H1 (cell line): ENCODE data around the gene RNF133. TPM values are rescaled to one million over a fixed set of nuclear protein-coding genes. Genes with fewer than 3 reads are reported as not detected.

Experiments
- CTCF ChIA-PET: fragments of 300-600 bp; sonication (Branson Sonifier 250); formaldehyde crosslinking; loops from one replicate; lab custom pipeline; 2021; ENCODE audit not compliant: partially characterized antibody; lab: Charles Lee
- POLR2A ChIA-PET: fragments of 300-600 bp; sonication (Branson Sonifier 250); formaldehyde crosslinking; loops from one replicate; lab custom pipeline; 2021; ENCODE audit warnings: inconsistent platforms; ENCODE audit not compliant: partially characterized antibody; lab: Charles Lee
- DNase-seq, 2 experiments: peaks; one replicate each; pipeline versions ENCODE4 v3.0.0 to v3.0.0-alpha.2; 2010 to 2022; ENCODE audit warnings: low spot score in 2 of 2, low read depth in 1 of 2, mixed read lengths in 1 of 2
- FAIRE-seq: peaks from 2 replicates; lab custom pipeline; 2011; peaks lifted over from hg19 to GRCh38; lab: Jason Lieb, UNC
- H2AFZ ChIP-seq: 2 replicates; pipeline ENCODE4 v1.8.1; 2012; ENCODE audit warnings: low read length, inconsistent platforms
- H2AK5ac ChIP-seq: 2 replicates; pipeline ENCODE4 v1.6.1; 2013; ENCODE audit warnings: low read depth, low read length
- H2BK120ac ChIP-seq: replicated peaks from 2 replicates; pipeline ENCODE3; 2013; ENCODE audit warnings: low read depth, low read length, inconsistent platforms
- H2BK12ac ChIP-seq: 2 replicates; pipeline ENCODE4 v1.6.1; 2013; ENCODE audit warnings: low read depth, low read length
- H2BK15ac ChIP-seq: 2 replicates; pipeline ENCODE4 v1.6.1; 2013; ENCODE audit warnings: low read length
- H2BK20ac ChIP-seq: 2 replicates; pipeline ENCODE4 v1.6.1; 2013; ENCODE audit warnings: low read length
- H2BK5ac ChIP-seq: 2 replicates; pipeline ENCODE4 v1.6.1; 2013; ENCODE audit warnings: low read depth, low read length
- H3K14ac ChIP-seq: 2 replicates; pipeline ENCODE4 v1.6.1; 2013; ENCODE audit warnings: inconsistent platforms; ENCODE audit not compliant: insufficient read length
- H3K18ac ChIP-seq: 2 replicates; pipeline ENCODE4 v1.6.1; 2013; ENCODE audit warnings: low read length; ENCODE audit errors: extremely low read depth
- H3K23ac ChIP-seq: 2 replicates; pipeline ENCODE4 v1.6.1; 2013; ENCODE audit warnings: inconsistent platforms; ENCODE audit not compliant: insufficient read length
- H3K23me2 ChIP-seq: 2 replicates; pipeline ENCODE4 v1.6.1; 2013; ENCODE audit warnings: low read depth, low read length
- H3K27ac ChIP-seq: 2 replicates; pipeline ENCODE4 v1.6.1; 2011; ENCODE audit warnings: low read depth, low read length, inconsistent platforms
- H3K27me3 ChIP-seq, 4 experiments: replicated peaks in 1 of 4; 1 replicate in 1 of 4; 2 replicates in 3 of 4; pipeline versions ENCODE4 v1.6.1 to v1.8.1; 2011 to 2013; ENCODE audit warnings: low read length in 3 of 4, mild to moderate bottlenecking in 3 of 4, inconsistent platforms in 2 of 4, mixed read lengths in 2 of 4, moderate library complexity in 1 of 4; ENCODE audit not compliant: control insufficient read depth in 3 of 4, insufficient read depth in 3 of 4; ENCODE audit errors: extremely low read depth in 1 of 4
- H3K36me3 ChIP-seq, 4 experiments: 2 replicates each; pipeline versions ENCODE4 v1.6.1 to v1.8.1; 2011 to 2013; ENCODE audit warnings: mild to moderate bottlenecking in 4 of 4, low read length in 3 of 4, moderate library complexity in 2 of 4, control low read depth in 1 of 4, inconsistent platforms in 1 of 4; ENCODE audit not compliant: insufficient read depth in 4 of 4, control insufficient read depth in 2 of 4
- H3K4ac ChIP-seq: replicated peaks from 2 replicates; pipeline ENCODE3; 2013; ENCODE audit warnings: low read length, low read depth, mixed read lengths, inconsistent platforms; ENCODE audit not compliant: insufficient read length
- H3K4me1 ChIP-seq, 4 experiments: replicated peaks in 1 of 4; 1 replicate in 1 of 4; 2 replicates in 3 of 4; pipeline versions ENCODE4 v1.6.1 to v1.8.1; 2011 to 2013; ENCODE audit warnings: low read length in 3 of 4, inconsistent platforms in 2 of 4, mixed read lengths in 1 of 4; ENCODE audit not compliant: insufficient read depth in 4 of 4, control insufficient read depth in 3 of 4
- H3K4me2 ChIP-seq, 2 experiments: 2 replicates each; pipeline versions ENCODE4 v1.6.1 to v1.8.1; 2011 to 2013; ENCODE audit warnings: low read depth in 2 of 2, low read length in 2 of 2, control low read depth in 1 of 2, inconsistent platforms in 1 of 2, mild to moderate bottlenecking in 1 of 2; ENCODE audit not compliant: insufficient read depth in 1 of 2
- H3K4me3 ChIP-seq, 4 experiments: fragments of 200-600, 300-600 bp in 1 of 4; sonication (generic), shearing (Covaris generic), sonication (Bioruptor Twin) in 1 of 4; 2 replicates each; pipeline versions ENCODE4 v1.5.1 to v1.8.1; 2011 to 2016; ENCODE audit warnings: low read length in 4 of 4, low read depth in 3 of 4, control low read depth in 2 of 4, inconsistent platforms in 2 of 4, mild to moderate bottlenecking in 2 of 4, mixed read lengths in 1 of 4, moderate library complexity in 1 of 4; ENCODE audit not compliant: insufficient read depth in 2 of 4; ENCODE audit errors: extremely low read depth in 1 of 4
- H3K56ac ChIP-seq: replicated peaks from 2 replicates; pipeline ENCODE3; 2013; ENCODE audit warnings: low read depth, mild to moderate bottlenecking, mixed read lengths, low read length, inconsistent platforms; ENCODE audit not compliant: insufficient read length
- H3K79me1 ChIP-seq: 2 replicates; pipeline ENCODE4 v1.6.1; 2013; ENCODE audit warnings: low read depth, low read length, control low read depth
- H3K79me2 ChIP-seq, 2 experiments: 2 replicates each; pipeline versions ENCODE4 v1.6.1 to v1.8.1; 2012 to 2013; ENCODE audit warnings: low read length in 2 of 2, mild to moderate bottlenecking in 2 of 2, inconsistent platforms in 1 of 2; ENCODE audit not compliant: insufficient read depth in 2 of 2, control insufficient read depth in 1 of 2
- H3K9ac ChIP-seq, 4 experiments: replicated peaks in 1 of 4; 1 replicate in 1 of 4; 2 replicates in 3 of 4; pipeline versions ENCODE4 v1.6.1 to v1.8.1; 2011 to 2013; ENCODE audit warnings: low read depth in 3 of 4, low read length in 3 of 4, control low read depth in 2 of 4, mild to moderate bottlenecking in 2 of 4, moderate library complexity in 2 of 4, inconsistent platforms in 1 of 4; ENCODE audit errors: extremely low read depth in 1 of 4
- H3K9me3 ChIP-seq, 2 experiments: 2 replicates each; pipeline versions ENCODE4 v1.6.1 to v1.8.1; 2012 to 2013; ENCODE audit warnings: mild to moderate bottlenecking in 2 of 2, moderate library complexity in 2 of 2, control low read depth in 1 of 2, inconsistent platforms in 1 of 2, low read depth in 1 of 2, low read length in 1 of 2, mixed read lengths in 1 of 2; ENCODE audit not compliant: insufficient read depth in 2 of 2
- H4K20me1 ChIP-seq, 2 experiments: replicated peaks in 1 of 2; 2 replicates each; pipeline versions ENCODE3 to v1.8.1; 2011 to 2013; ENCODE audit warnings: inconsistent platforms in 2 of 2, low read length in 2 of 2, mild to moderate bottlenecking in 1 of 2; ENCODE audit not compliant: insufficient read depth in 2 of 2, control insufficient read depth in 1 of 2
- H4K5ac ChIP-seq: 2 replicates; pipeline ENCODE4 v1.6.1; 2013; ENCODE audit warnings: low read length, low read depth, mixed read lengths, inconsistent platforms; ENCODE audit not compliant: insufficient read length
- H4K8ac ChIP-seq: 2 replicates; pipeline ENCODE4 v1.8.0; 2013; ENCODE audit warnings: mild to moderate bottlenecking, moderate library complexity, low read length, inconsistent platforms; ENCODE audit not compliant: insufficient read depth; ENCODE audit errors: extremely low read depth
- H4K91ac ChIP-seq: replicated peaks from 2 replicates; pipeline ENCODE3; 2013; ENCODE audit warnings: low read length, mixed read lengths, inconsistent platforms; ENCODE audit not compliant: insufficient read length
- BRCA1 ChIP-seq: IDR thresholded peaks from 2 replicates; pipeline ENCODE4 v1.6.1; 2012; ENCODE audit warnings: low read depth, low read length, improper control_type of control experiment
- CBX5 ChIP-seq: fragments of 300-800, 300-1000 bp; sonication (generic); IDR thresholded peaks from 2 replicates; pipeline ENCODE4 v1.7.1; 2016; ENCODE audit warnings: antibody characterized with exemption, low read length, low read depth
- CTCF ChIP-seq, 3 experiments: IDR thresholded peaks; 1 replicate in 2 of 3; 2 replicates in 1 of 3; pipeline versions ENCODE4 v1.5.1 to v1.6.1; 2011; ENCODE audit warnings: low read length in 3 of 3, mild to moderate bottlenecking in 3 of 3, inconsistent platforms in 2 of 3, low read depth in 1 of 3, moderate library complexity in 1 of 3; ENCODE audit not compliant: insufficient read depth in 1 of 3; ENCODE audit errors: control extremely low read depth in 1 of 3
- EP300 ChIP-seq, 2 experiments: IDR thresholded peaks; 1 replicate in 1 of 2; 2 replicates in 1 of 2; pipeline ENCODE4 v1.6.1; 2011 to 2012; ENCODE audit warnings: low read depth in 2 of 2, low read length in 2 of 2, mild to moderate bottlenecking in 2 of 2, borderline replicate concordance in 1 of 2, inconsistent platforms in 1 of 2, moderate library complexity in 1 of 2
- GABPA ChIP-seq: IDR thresholded peaks from 2 replicates; pipeline ENCODE4 v1.6.1; 2011; ENCODE audit warnings: mild to moderate bottlenecking, low read length, moderate library complexity, borderline replicate concordance; ENCODE audit not compliant: insufficient read depth
- JUND ChIP-seq: IDR thresholded peaks from 2 replicates; pipeline ENCODE4 v1.6.1; 2011; ENCODE audit warnings: mild to moderate bottlenecking, improper control_type of control experiment, low read length
- PHF8 ChIP-seq: fragments of 200-600 bp; sonication (generic); conservative IDR thresholded peaks from 2 replicates; pipeline ENCODE4 v1.7.1; 2012; ENCODE audit warnings: low read depth, mild to moderate bottlenecking, inconsistent platforms, low read length, moderate library complexity
- POLR2AphosphoS5 ChIP-seq: IDR thresholded peaks from 2 replicates; pipeline ENCODE4 v1.6.1; 2011; ENCODE audit warnings: low read depth, low read length
- SIN3A ChIP-seq, 2 experiments: IDR thresholded peaks in 1 of 2; conservative IDR thresholded peaks in 1 of 2; 2 replicates each; pipeline ENCODE4 v1.6.1; 2011 to 2012; ENCODE audit warnings: low read length in 2 of 2, improper control_type of control experiment in 1 of 2, low read depth in 1 of 2, mild to moderate bottlenecking in 1 of 2
- TCF12 ChIP-seq: IDR thresholded peaks from 2 replicates; pipeline ENCODE4 v1.6.1; 2011; ENCODE audit warnings: low read depth, mild to moderate bottlenecking, low read length
- WGBS, 2 experiments: shearing (Covaris generic) in 1 of 2; methylation state at CpG; one replicate each; pipeline versions ENCODE4 v1.1.6 to v1.1.7; 2013 to 2015; ENCODE audit warnings: low lambda C conversion rate in 2 of 2, mixed read lengths in 2 of 2, inconsistent platforms in 1 of 2, low coverage in 1 of 2, missing lambda C conversion rate in 1 of 2; ENCODE audit not compliant: insufficient replicate concordance in 2 of 2, insufficient coverage in 1 of 2, insufficient read length in 1 of 2; ENCODE audit errors: extremely low coverage in 1 of 2, missing lambda C conversion rate in 1 of 2; 5-methylcytosine and 5-hydroxymethylcytosine counted together
- polyA plus RNA-seq, 7 experiments: library from polyadenylated mRNA; depleted of rRNA in 3 of 7; stranded (reverse) in 5 of 7; unstranded in 2 of 7; fragments of >200 nt in 5 of 7; fragments of 200-250 nt in 2 of 7; gene quantifications; 1 replicate in 5 of 7; 2 replicates in 1 of 7; 4 replicates in 1 of 7; pipeline versions ENCODE4 v1.2.1 to v1.2.3, GENCODE V29; 2011 to 2013; ENCODE audit warnings: missing spikeins in 2 of 7, mixed read lengths in 2 of 7
- total RNA-seq: library from RNA; stranded (reverse); fragmentation: NEBNext Ultra II Directional; extraction: Animal tissue kit (Norgen Biotek cat#: 25700); gene quantifications from 2 replicates; pipeline ENCODE4 v1.2.1, GENCODE V29; 2021

Gene RNF133
- total and polyA plus RNA-seq, 2 of the 8 experiments (the other 6 are each of a cell fraction or from before 2014, with no cell fraction given), result 0.09 to 0.39 TPM

GRCh38 chr7:122694697-122695096 is 4.2 kb downstream of the RNF133 start:
- H2BK12ac ChIP-seq, result no peak overlapping the region
- no peak overlapping the region for H4K8ac ChIP-seq
- no peak overlapping the region for H3K27ac ChIP-seq
- FAIRE-seq (no peak), DNase-seq (no peak)
- CTCF ChIA-PET, result interaction anchor here (2.1 kb wide), 1 partner anchor 8 kb away, joined by 11 read pairs; no protein-coding TSS in a partner anchor
- no peak overlapping the region for H4K5ac ChIP-seq
- no peaks in the 10 kb centered on the region for H3K79me2 ChIP-seq
- H3K9ac ChIP-seq, result no peak overlapping the region
- H2BK15ac ChIP-seq, result no peak overlapping the region
- H2AFZ ChIP-seq, result no peak overlapping the region
- no peak overlapping the region for H3K18ac ChIP-seq
- peaks cover 0 to 2% (median 0%) of the 10 kb centered on the region in 4 experiments; a peak in 1 of 8 replicates for H3K36me3 ChIP-seq
- no peaks in the 10 kb centered on the region for H4K20me1 ChIP-seq
- H3K23ac ChIP-seq, result no peak overlapping the region
- peaks cover 0 to 5% (median 3%) of the 10 kb centered on the region in 4 experiments; a peak in 3 of 7 replicates for H3K4me1 ChIP-seq
- H3K14ac ChIP-seq, result no peak overlapping the region
- no peak overlapping the region for H3K4ac ChIP-seq
- POLR2A ChIA-PET, result interaction anchor here (2.4 kb wide), 1 partner anchor 9 kb away, joined by 9 read pairs; no protein-coding TSS in a partner anchor
- no peaks in the 10 kb centered on the region for H3K79me1 ChIP-seq
- no peaks in the 10 kb centered on the region for H3K23me2 ChIP-seq
- H2AK5ac ChIP-seq, result no peak overlapping the region
- no peaks in the 10 kb centered on the region for H3K27me3 ChIP-seq
- no peak overlapping the region for H4K91ac ChIP-seq
- H3K9me3 ChIP-seq, result peaks cover 9 to 14% of the 10 kb centered on the region in 2 experiments
- no peak overlapping the region for H2BK20ac ChIP-seq
- H3K4me3 ChIP-seq, result no peak overlapping the region
- H3K56ac ChIP-seq, result no peak overlapping the region
- no peak overlapping the region for H3K4me2 ChIP-seq
- WGBS, 2 experiments, result 82% methylated on average over 2 of the region's 2 CpGs; no CpG with 5 or more reads in 1 of the 2 experiments
- no peak overlapping the region for H2BK120ac ChIP-seq
- no peak overlapping the region for H2BK5ac ChIP-seq
- TF ChIP-seq CTCF (IDR thresholded peaks at IDR 0.05; ENCODE audit: control extremely low read depth in 1 of 3, insufficient read depth in 1 of 3, low read depth in 1 of 3, low read length in 3 of 3) (no peak), EP300 (IDR thresholded peaks at IDR 0.05; ENCODE audit: borderline replicate concordance in 1 of 2, low read depth in 2 of 2, low read length in 2 of 2) (no peak), SIN3A (conservative IDR thresholded peaks at IDR 0.05 in 1 of 2, IDR thresholded peaks at IDR 0.05 in 1 of 2; ENCODE audit: low read depth in 1 of 2, low read length in 2 of 2) (no peak), JUND (no peak), GABPA (no peak), PHF8 (no peak), BRCA1 (no peak), POLR2AphosphoS5 (no peak), CBX5 (no peak), TCF12 (no peak)
